ENCODE data around the gene PARP6.

Gene PARP6

GRCh38 chr15:72318408-72318942, 46.1 kb upstream of the PARP6 start:
- no peak overlapping the region for H3K4me2 ChIP-seq (ENCODE audit: low read length)
- H4K20me1 ChIP-seq (ENCODE audit: insufficient read depth, low read length): no peaks in the 10 kb centered on the region
- peaks cover 1% of the 10 kb centered on the region; the same call in 1 of the 2 replicates for H3K9me3 ChIP-seq (ENCODE audit: insufficient read depth, low read length)
- no peak overlapping the region for H3K27ac ChIP-seq (ENCODE audit: low read length)
- H2AFZ ChIP-seq (ENCODE audit: low read depth, low read length): no peak overlapping the region
- H3K4me1 ChIP-seq (ENCODE audit: low read length): 0 out of 2 replicates have a peak, but pooled peaks cover 7% of the 10 kb centered on the region
- no peaks in the 10 kb centered on the region for H3K36me3 ChIP-seq (replicated peaks; ENCODE audit: low read depth, low read length)
- H3K79me2 ChIP-seq (ENCODE audit: low read length): no peaks in the 10 kb centered on the region
- no peak overlapping the region for H3K4me3 ChIP-seq (ENCODE audit: low read length)
- H3K9ac ChIP-seq (ENCODE audit: low read length): no peak overlapping the region
- H3K27me3 ChIP-seq (ENCODE audit: low read depth, low read length): peaks cover 12% of the 10 kb centered on the region
- TF ChIP-seq, protein P1, sequence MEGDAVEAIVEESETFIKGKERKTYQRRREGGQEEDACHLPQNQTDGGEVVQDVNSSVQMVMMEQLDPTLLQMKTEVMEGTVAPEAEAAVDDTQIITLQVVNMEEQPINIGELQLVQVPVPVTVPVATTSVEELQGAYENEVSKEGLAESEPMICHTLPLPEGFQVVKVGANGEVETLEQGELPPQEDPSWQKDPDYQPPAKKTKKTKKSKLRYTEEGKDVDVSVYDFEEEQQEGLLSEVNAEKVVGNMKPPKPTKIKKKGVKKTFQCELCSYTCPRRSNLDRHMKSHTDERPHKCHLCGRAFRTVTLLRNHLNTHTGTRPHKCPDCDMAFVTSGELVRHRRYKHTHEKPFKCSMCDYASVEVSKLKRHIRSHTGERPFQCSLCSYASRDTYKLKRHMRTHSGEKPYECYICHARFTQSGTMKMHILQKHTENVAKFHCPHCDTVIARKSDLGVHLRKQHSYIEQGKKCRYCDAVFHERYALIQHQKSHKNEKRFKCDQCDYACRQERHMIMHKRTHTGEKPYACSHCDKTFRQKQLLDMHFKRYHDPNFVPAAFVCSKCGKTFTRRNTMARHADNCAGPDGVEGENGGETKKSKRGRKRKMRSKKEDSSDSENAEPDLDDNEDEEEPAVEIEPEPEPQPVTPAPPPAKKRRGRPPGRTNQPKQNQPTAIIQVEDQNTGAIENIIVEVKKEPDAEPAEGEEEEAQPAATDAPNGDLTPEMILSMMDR (IDR thresholded peaks at IDR 0.05; ENCODE audit: low read depth, low read length): no peak
- no peak for TF ChIP-seq EZH2phosphoT487 (IDR thresholded peaks at IDR 0.05; ENCODE audit: low read depth)

- H3K4me2 ChIP-seq (ENCODE audit: low read length): no peak overlapping the region
- no peaks in the 10 kb centered on the region for H3K79me2 ChIP-seq (ENCODE audit: low read length)
- no peak overlapping the region for H3K4me3 ChIP-seq (ENCODE audit: low read length)
- no peak overlapping the region for H3K9ac ChIP-seq (ENCODE audit: low read length)
- no peak overlapping the region for H3K27ac ChIP-seq (ENCODE audit: low read length)
- H3K27me3 ChIP-seq (ENCODE audit: low read depth, low read length): peaks cover 12% of the 10 kb centered on the region
- 0 out of 2 replicates have a peak, but pooled peaks cover 4% of the 10 kb centered on the region for H3K4me1 ChIP-seq (ENCODE audit: low read length)
- no peaks in the 10 kb centered on the region for H3K36me3 ChIP-seq (replicated peaks; ENCODE audit: low read depth, low read length)
- H3K9me3 ChIP-seq (ENCODE audit: insufficient read depth, low read length): no peaks in the 10 kb centered on the region
- no peak for TF ChIP-seq EZH2phosphoT487 (IDR thresholded peaks at IDR 0.05; ENCODE audit: low read depth)
- TF ChIP-seq, protein P1 (IDR thresholded peaks at IDR 0.05; ENCODE audit: low read depth, low read length): no peak
- no peaks in the 10 kb centered on the region for H4K20me1 ChIP-seq (ENCODE audit: insufficient read depth, low read length)
- no peak overlapping the region for H2AFZ ChIP-seq (ENCODE audit: low read depth, low read length)
These were observed 43.5 kb upstream of the PARP6 start for GRCh38 chr15:72315706-72316370.

DNA sequence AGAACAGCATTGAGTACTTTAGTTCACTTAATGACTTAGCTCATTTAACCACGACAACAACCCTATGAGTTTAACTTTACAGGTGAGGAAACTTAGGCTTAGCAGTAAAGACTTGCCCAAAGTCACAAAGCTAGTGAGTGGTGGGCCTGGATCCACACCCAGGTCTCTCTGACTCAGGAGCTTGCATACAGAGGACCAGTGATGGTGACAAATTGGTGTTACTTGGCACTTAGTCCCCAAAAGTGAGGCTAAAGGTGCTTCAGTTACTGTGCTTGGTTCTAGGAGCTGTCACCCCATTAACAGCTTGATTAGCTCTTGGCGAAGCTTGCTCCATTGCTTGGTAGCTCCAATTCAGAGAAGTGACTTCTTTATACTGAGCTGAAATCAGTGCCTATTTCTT, 41.5 kb upstream of the PARP6 start:
- TF ChIP-seq, protein P1 (IDR thresholded peaks at IDR 0.05; ENCODE audit: low read depth, low read length): no peak
- TF ChIP-seq EZH2phosphoT487 (IDR thresholded peaks at IDR 0.05; ENCODE audit: low read depth): no peak
- no peak overlapping the region for H3K27ac ChIP-seq (ENCODE audit: low read length)
- no peak overlapping the region for H3K9ac ChIP-seq (ENCODE audit: low read length)
- no peaks in the 10 kb centered on the region for H3K79me2 ChIP-seq (ENCODE audit: low read length)
- no peaks in the 10 kb centered on the region for H3K4me1 ChIP-seq (ENCODE audit: low read length)
- no peaks in the 10 kb centered on the region for H4K20me1 ChIP-seq (ENCODE audit: insufficient read depth, low read length)
- H3K27me3 ChIP-seq (ENCODE audit: low read depth, low read length): peaks cover 12% of the 10 kb centered on the region
- no peaks in the 10 kb centered on the region for H3K36me3 ChIP-seq (replicated peaks; ENCODE audit: low read depth, low read length)
- no peak overlapping the region for H3K4me3 ChIP-seq (ENCODE audit: low read length)
- no peak overlapping the region for H2AFZ ChIP-seq (ENCODE audit: low read depth, low read length)
- no peak overlapping the region for H3K4me2 ChIP-seq (ENCODE audit: low read length)
- no peaks in the 10 kb centered on the region for H3K9me3 ChIP-seq (ENCODE audit: insufficient read depth, low read length)

GRCh38 chr15:72313448-72313840, 41.1 kb upstream of the PARP6 start:
- Histone ChIP-seq H3K9ac (ENCODE audit: low read length) (no peak overlapping the region), H3K4me3 (ENCODE audit: low read length) (no peak overlapping the region), H3K4me1 (ENCODE audit: low read length) (no peaks in the 10 kb centered on the region), H4K20me1 (ENCODE audit: insufficient read depth, low read length) (no peaks in the 10 kb centered on the region), H3K4me2 (ENCODE audit: low read length) (no peak overlapping the region), H3K79me2 (ENCODE audit: low read length) (no peaks in the 10 kb centered on the region), H3K9me3 (ENCODE audit: insufficient read depth, low read length) (no peaks in the 10 kb centered on the region), H3K27me3 (ENCODE audit: low read depth, low read length) (peaks cover 12% of the 10 kb centered on the region), H3K27ac (ENCODE audit: low read length) (no peak overlapping the region), H3K36me3 (replicated peaks; ENCODE audit: low read depth, low read length) (no peaks in the 10 kb centered on the region), H2AFZ (ENCODE audit: low read depth, low read length) (no peak overlapping the region)
- TF ChIP-seq, protein P1 (IDR thresholded peaks at IDR 0.05; ENCODE audit: low read depth, low read length): no peak
- TF ChIP-seq EZH2phosphoT487 (IDR thresholded peaks at IDR 0.05; ENCODE audit: low read depth): no peak

Measured in OCI-LY3 (cell line).